Inferior parietal cortex (tissue), 1 donor: ENCODE measurements around the gene MEGF8.

Source experiments
- DNase-seq: peaks from one replicate; pipeline ENCODE4 v3.0.0-alpha.2; 2016; ENCODE audit errors: extremely low spot score

MEGF8 gene

GRCh38 chr19:42325308-42325895 lies at the start of gene MEGF8:
Gene MEGF8, plus strand, starts transcription at chr19:42325635. Its CDS starts 609 bp downstream, at chr19:42326244.
- DNase-seq, result peak; percentile 100

GRCh38 chr19:42276284-42276683 lies 49.2 kb upstream of the MEGF8 start:
- DNase-seq, result no peak

GRCh38 chr19:42276821-42277220 lies 48.6 kb upstream of the MEGF8 start:
- DNase-seq, result no peak

GRCh38 chr19:42277821-42278451 lies 47.5 kb upstream of the MEGF8 start:
- no peak for DNase-seq

GRCh38 chr19:42278452-42279154 lies 46.8 kb upstream of the MEGF8 start:
- no peak for DNase-seq

GRCh38 chr19:42279155-42279901 lies 46.1 kb upstream of the MEGF8 start:
- DNase-seq, result peak; percentile 65

GRCh38 chr19:42279902-42280814 lies 45.3 kb upstream of the MEGF8 start:
- peak; percentile 93 for DNase-seq

GRCh38 chr19:42280815-42281145 lies 44.7 kb upstream of the MEGF8 start:
- DNase-seq, result peak; percentile 24

GRCh38 chr19:42281146-42281826 lies 44.1 kb upstream of the MEGF8 start:
- DNase-seq, result peak; percentile 31

- DNase-seq, result peak; percentile 23
Measured at GRCh38 chr19:42281827-42282762, 43.3 kb upstream of the MEGF8 start.

GRCh38 chr19:42282819-42283187 lies 42.6 kb upstream of the MEGF8 start:
- no peak for DNase-seq

GRCh38 chr19:42283188-42284065 lies 42.0 kb upstream of the MEGF8 start:
- peak; percentile 89 for DNase-seq

GRCh38 chr19:42284066-42284501 lies 41.4 kb upstream of the MEGF8 start:
- peak; percentile 55 for DNase-seq

- DNase-seq, result no peak
Measured at GRCh38 chr19:42284591-42285341, 40.7 kb upstream of the MEGF8 start.

- no peak for DNase-seq
Measured at GRCh38 chr19:42285541-42285941, 39.9 kb upstream of the MEGF8 start.

GRCh38 chr19:42285988-42286348 lies 39.5 kb upstream of the MEGF8 start:
- no peak for DNase-seq

- DNase-seq, result no peak
Measured at GRCh38 chr19:42286349-42287016, 39.0 kb upstream of the MEGF8 start.
